GDM1 (cell line): ENCODE measurements around the gene RBMX.

Experiments
- DNase-seq: peaks from one replicate; lab custom pipeline; 2025; lab: John Stamatoyannopoulos, UW

RBMX gene

GRCh38 chrX:136835761-136836160 lies 44.8 kb downstream of the RBMX start:
- DNase-seq: no peak

DNA sequence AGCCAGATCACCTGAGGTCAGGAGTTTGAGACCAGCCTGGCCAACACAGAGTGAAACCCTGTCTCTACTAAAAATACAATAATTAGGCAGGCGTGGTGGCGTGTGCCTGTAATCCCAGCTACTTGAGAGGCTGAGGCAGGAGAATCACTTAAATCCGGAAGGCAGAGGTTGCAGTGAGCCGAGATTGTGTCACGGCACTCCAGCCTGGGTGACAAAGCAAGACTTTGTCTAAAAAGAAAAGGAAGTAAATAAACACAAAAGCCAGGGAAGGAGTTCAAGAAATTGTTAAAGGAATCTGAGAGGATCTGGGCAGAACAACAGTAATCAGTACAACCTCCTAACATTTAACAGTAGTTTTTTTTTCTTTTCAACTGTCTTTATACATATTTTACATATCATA lies 51.1 kb downstream of the RBMX start:
- no peak for DNase-seq

- DNase-seq: peak; percentile 42
Measured at GRCh38 chrX:136828830-136829229, 51.7 kb downstream of the RBMX start.

DNA sequence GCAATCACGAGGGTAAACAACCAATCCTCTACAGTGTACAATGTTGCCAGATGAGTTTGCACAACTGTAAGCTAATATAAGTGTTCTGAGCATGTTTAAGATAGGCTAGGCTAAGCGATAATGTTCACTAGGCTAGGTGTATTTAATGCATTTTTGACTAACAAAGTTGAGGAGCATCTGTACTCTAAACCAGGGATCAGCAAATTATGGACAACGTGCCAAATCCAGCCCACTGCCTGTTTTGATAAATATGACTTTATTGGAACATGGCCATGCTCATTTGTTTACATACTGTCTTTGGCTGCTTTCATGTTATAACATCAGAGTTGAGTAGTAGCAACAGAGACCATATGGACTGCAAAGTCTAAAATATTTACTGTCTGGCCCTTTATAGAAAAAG lies 53.5 kb downstream of the RBMX start:
- no peak for DNase-seq

GRCh38 chrX:136825771-136826170 lies 54.8 kb downstream of the RBMX start:
- no peak for DNase-seq
